DMS 273 (cell line): ENCODE results near the gene CBX4.

Experiments used
- DNase-seq: peaks from one replicate; lab custom pipeline; 2025; ENCODE audit not compliant: unreplicated experiment; lab: John Stamatoyannopoulos, UW

CBX4 gene

GRCh38 chr17:79839356-79840268 lies at the start of gene CBX4:
Gene CBX4, minus strand, starts transcription at chr17:79839440. Its CDS starts 189 bp downstream, at chr17:79839251.
- DNase-seq: peak; percentile 98

GRCh38 chr17:79888009-79888540 lies 48.8 kb upstream of the CBX4 start:
- DNase-seq: no peak

DNA sequence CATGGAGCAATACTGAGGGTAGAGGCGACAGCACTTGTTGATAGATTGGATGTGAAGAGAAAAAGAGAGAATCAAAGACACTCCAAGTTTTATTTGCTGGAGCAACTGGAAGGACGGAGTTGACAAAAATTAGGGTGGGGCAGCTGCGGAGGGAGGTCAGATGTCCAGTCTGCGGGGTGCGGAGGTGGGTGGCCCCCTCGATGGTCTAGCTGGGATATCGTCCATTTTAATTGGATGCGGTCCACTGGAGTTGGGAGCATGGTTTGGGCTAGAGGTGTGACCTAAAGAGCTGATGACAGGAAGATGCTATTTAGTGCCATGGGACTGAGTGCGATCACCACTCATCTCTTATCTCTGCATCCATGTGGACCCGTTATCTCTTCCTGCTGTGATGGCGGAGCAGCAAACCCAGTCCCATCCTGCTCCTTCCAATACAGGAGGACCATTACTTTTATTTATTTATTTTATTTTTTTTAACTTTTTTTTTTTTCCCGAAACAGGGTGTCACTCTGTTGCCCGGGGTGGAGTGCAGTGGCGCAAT lies 48.3 kb upstream of the CBX4 start:
- no peak for DNase-seq

- no peak for DNase-seq
Measured at GRCh38 chr17:79883202-79883601, 44.0 kb upstream of the CBX4 start.

DNA sequence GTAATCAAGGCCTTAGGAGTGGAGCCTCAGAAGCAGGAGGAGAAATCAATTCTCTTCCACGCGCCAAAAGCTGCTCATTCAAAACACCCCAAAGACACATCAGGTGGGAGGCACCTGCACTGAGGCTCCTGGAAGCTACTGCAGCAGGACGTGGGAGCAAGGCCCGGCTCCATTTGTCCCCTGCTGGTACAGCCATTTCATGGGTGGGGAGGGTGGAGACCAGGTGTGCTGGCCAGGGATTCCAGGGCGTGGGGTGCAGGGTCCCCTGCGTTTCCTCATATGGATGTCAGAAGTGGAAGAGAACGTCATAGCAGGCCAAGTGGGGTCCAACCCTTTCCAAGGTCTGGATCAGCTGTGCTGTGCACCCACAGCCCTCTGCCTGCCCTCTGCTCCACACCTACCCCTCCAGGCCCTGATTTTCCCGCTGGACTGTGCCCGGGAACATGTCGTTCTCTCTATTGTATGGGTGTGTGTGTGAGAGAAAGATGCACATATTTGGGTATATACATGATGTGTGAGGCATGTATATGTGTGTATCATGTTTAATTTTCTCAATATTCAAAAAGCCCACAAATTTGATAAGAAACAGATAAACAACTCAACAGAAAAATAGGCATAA lies 39.2 kb upstream of the CBX4 start:
- DNase-seq: no peak

GRCh38 chr17:79877041-79877440 lies 37.8 kb upstream of the CBX4 start:
- no peak for DNase-seq

- DNase-seq: no peak
Measured at GRCh38 chr17:79875511-79875910, 36.3 kb upstream of the CBX4 start.

GRCh38 chr17:79874329-79874981 lies 35.2 kb upstream of the CBX4 start:
- peak; percentile 70 for DNase-seq

DNA sequence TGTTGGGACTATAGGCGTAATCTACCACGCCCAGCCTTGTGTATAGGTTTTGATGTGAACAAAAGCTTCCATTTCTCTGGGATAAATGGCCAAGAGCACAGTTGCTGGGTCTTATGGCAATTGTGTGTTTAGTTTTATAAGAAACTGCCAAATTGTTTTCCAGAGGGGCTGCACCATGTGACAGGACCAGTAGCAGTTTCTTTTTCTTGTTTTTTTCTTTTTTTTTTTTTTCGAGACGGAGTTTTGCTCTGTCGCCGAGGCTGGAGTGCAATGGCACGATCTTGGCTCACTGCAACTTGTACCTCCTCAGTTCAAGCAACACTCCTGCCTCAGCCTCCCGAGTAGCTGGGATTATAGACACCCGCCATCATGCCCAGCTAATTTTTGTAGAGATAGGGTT lies 34.3 kb upstream of the CBX4 start:
- no peak for DNase-seq

DNA sequence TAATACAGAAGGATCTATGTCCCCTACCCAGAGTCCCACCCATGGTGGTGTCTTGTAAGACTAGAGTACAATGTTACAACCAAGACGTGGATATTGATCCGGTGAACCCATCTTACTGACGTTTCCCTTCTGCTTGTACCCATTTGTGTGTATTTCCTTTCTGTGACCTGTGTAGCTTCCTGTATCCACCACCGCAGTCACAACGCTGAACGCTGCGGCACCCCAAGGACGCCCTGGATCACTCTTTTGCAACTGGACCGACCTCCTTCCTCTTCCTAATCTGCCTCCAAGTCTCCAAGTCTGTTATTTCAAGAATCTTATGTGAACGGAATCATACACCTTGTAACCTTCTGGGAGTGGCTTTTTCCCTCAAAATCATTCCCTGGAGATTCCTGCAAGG lies 33.5 kb upstream of the CBX4 start:
- DNase-seq: no peak

DNA sequence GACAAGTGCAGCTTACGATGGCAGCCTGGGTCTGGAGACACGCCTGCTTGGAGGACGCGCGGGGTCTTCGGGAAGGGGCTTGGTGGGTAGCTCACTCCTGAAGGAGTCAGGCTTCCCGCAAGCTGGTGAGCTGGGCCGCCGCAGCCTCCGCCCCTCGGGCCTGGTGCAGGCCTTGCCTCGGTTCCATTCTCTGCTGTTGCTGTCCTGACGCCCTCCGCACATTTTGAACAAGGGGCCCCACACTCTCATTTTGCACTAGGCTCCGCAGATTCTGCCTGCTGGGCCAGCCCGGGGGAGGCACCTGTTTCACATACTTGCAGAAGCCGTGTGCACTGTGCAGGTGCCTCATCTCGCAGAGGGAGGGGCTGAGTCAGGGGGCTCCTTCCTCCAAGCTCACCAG lies 31.9 kb upstream of the CBX4 start:
- no peak for DNase-seq

GRCh38 chr17:79870540-79870939 lies 31.3 kb upstream of the CBX4 start:
- DNase-seq: no peak

GRCh38 chr17:79866791-79867518 lies 27.7 kb upstream of the CBX4 start:
- DNase-seq: no peak

GRCh38 chr17:79865351-79866210 lies 26.3 kb upstream of the CBX4 start:
- no peak for DNase-seq

DNA sequence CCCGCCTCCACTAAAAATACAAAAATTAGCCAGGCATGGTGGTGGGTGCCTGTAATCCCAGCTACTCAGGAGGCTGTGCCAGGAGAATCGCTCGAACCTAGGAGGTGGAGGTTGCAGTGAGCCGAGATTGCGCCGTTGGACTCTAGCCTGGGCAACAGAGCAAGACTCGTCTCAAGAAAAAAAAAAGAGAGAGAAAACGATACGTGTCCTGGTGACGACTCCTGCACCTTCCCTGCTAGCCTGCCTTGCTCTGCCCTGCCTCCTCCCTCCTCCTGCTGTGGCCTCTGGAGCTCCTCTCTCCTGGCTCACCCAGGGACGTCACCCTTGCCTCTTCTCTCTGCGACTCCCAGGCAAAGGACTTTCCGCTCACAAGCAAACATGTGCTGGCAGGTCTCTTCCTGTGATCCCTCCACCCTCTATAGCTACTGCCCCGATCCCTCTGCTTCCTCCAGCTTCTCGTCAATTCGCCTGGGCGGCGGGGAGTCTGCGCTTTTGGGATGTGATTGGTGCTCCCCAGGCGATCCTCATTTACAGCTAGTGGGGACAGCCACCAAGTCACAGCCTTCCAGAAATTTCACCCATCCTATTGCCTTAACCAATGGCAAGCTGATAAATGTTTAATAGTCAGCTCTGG lies 25.5 kb upstream of the CBX4 start:
- no peak for DNase-seq

DNA sequence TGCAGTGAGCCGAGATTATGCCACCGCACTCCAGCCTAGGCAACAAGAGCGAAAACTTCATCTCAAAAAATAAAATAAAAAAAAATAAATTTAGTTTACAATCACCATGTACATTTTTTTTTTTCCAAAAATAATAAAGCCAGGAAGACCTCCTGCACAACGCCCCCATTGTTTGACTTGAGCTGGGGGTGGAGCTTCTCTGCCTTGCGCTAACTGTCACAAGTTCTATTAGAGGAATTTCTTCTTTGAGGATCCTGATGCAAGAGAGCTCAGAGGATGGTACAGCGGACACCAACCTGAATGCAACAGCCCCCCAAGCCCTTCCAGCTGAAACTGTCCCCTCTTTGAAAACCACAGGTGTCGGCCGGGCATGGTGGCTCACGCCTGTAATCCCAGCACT lies 24.9 kb upstream of the CBX4 start:
- DNase-seq: no peak

- DNase-seq: no peak
Measured at GRCh38 chr17:79862771-79863440, 23.7 kb upstream of the CBX4 start.

DNA sequence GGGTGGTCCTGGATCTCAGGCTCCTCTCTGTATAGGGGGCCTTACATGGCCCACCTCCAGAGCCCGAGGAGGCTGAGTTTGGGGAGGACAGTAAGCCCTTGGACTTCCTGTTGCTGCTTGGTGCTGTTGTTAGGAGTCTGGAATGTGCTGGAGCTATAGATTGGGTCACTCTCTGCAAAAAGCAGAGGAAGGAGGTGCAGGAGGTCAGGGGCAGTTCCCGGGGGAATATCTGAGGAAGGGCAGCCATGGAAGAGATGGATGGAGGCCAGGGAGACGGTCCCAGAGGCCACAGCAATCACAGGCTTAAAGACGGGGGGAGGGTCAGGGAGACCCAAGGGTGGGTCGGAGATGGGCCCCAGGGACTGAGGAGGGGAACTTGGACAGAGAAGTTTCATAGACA lies 23.0 kb upstream of the CBX4 start:
- DNase-seq: no peak
